Activated CD8-positive, alpha-beta memory T cell treated with anti-CD3 and anti-CD28 coated beads for 24 hours (primary cell): ENCODE results near the gene ACBD3.
"Not testable (repeated sequence)": the region's sequence is repeated elsewhere in the genome, so short reads cannot be mapped to it uniquely, and the experiment has no call there.

Experiments
- DNase-seq: peaks from one replicate; pipeline ENCODE4 v3.0.0-alpha.2; 2020

The ACBD3 gene

DNA sequence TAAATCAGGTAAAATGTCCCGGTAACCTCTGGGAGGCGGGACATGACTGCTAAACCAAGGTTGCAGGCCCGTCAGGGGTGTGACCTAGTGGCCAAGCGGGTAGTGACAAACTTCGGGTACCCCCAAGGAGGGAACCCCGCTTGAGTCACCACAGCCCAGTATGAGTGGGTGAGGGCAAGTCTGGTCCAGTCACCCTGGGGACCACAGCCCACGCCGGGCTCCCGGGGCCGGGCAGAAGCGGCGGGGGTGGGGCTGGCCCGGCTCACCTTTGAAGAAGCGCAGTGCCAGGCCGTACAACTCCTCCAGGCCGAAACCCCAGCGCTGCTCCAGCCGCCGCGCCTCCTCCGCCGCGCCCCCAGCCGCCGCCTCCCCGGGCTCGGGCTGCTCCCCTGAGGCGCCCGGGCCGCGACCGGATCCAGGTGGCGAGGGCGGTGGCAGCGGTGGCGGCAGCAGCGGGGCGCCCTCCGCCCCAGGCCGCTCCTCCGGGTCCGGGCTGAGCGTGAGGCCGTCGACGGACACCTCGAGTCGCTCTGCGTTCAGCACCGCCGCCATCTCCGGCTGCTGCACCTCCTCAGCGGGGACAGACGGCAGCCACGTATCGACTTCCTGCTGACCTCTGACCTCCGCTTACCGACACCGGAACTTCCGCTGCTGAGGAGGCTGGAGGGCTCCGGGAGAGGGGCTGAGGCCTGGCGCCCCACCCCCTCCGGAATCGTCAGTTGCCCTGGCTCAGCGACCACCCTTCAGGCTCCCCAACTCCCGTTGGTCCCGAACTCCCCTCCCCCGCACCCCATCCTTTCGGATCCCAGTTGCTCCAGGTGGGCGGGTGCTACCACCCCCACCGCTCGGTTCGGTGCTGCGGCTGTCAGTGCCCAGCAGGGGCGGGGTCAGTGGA lies at the start of gene ACBD3:
TSS of gene ACBD3 (minus strand) at position 618 of the 895 bp plus-strand sequence. CDS start at position 552, 66 bp downstream.
- peak; percentile 90 for DNase-seq

DNA sequence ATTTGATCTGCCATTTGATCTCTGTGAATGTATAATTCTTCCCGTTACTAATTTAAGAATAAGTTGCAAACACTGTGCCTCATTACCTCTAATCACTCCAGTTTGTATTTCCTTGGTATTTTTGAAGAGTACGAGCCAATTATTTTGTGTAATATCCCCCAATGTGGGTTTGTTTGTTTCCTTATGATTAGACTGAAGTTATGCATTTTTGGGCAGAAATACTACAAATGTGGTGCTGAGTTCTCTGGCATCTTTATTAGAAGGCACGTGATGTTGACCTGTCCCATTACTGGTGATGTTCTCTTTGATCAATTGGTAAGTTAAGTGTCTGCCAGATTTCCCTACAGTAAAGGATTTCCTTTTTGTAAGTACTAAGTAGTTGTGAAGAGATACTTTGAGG lies 47.3 kb upstream of the ACBD3 start:
- no peak for DNase-seq

DNA sequence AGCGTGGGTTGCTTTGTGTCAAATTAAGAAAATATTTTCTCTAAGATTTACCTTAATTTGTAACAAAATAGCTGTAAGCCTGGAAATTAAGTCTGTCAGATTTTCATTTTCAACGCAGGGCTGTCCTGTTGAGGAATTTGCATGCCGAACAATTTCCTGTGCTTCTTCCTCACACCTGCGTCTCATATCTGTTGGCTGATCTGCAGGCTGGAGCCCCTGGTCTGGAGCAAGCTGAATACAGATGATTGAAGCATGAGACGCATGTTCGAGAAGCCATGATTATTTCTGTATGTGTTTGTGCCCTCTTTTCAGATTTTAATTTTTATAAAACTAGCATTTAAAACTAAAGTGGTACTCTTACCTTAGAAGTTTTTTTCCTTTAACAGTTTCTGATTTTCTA lies 46.8 kb upstream of the ACBD3 start:
- no peak for DNase-seq

DNA sequence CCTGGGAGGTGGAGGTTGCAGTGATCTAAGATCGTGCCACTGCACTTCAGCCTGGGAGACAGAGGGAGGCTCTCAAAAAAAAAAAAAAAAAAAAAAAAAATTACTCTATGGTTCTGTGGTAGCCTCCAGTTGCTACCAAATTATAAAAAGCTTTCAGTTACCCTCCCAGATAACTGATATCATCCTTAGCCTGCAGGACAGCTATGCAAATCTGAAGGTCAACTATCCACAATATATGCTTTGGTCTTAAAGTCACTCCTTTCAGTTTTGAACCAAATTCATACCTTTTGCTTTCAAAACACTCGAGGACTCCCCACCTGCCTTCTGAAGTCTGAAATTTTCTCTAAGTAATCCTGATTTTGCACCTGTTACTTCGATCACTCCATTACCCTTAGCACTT lies 40.1 kb upstream of the ACBD3 start:
- no peak for DNase-seq

DNA sequence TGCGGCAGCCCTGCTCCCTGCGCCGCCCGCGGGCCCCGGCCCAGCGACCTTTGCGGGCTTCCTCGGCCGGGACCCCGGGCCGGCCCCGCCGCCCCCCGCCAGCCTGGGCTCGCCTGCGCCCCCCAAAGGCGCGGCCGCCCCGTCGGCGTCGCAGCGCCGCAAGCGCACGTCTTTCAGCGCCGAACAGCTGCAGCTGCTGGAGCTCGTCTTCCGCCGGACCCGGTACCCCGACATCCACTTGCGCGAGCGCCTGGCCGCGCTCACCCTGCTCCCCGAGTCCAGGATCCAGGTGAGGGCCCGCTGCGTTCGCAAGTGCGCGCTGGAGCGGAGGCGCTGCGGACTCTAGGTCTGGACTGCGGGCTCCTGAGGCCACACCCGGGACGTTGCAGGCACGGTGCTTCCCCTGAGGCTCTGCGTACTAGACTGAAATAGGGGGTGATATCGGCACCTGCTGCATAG lies 37.3 kb upstream of the ACBD3 start:
- DNase-seq, result peak; percentile 65

DNA sequence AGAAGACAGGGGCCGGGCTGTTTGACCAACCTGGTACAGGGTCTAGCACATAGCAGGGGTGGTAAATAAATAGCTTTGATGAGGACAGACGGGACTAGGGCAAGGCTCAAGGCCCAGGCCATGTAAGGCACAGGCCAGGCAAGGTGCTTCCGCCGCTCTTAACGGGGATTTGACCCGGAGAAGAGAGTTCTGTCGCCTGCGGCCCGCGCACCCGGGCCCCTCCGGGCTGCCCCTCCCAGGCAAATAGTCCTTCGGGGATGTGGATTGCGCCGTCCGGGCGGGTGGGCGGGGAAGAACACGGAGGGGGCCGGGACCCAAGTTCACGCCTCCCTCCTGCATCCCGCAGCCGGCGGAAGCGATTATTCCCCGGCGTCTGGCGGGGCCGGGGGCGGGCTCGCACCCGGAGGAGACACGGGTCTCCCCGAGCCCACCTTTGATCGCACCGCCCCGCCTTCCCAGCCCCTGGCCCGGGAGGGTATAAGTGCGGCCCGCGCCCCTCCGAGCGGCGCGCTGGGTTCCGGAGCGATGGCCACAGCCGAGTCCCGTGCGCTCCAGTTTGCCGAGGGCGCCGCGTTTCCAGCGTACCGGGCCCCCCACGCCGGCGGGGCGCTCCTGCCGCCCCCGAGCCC lies 36.7 kb upstream of the ACBD3 start, which contains the start of gene MIXL1:
TSS of gene MIXL1 (plus strand) at position 508 of the 629 bp plus-strand sequence. CDS start at position 526, 18 bp downstream.
- peak; percentile 62 for DNase-seq

DNA sequence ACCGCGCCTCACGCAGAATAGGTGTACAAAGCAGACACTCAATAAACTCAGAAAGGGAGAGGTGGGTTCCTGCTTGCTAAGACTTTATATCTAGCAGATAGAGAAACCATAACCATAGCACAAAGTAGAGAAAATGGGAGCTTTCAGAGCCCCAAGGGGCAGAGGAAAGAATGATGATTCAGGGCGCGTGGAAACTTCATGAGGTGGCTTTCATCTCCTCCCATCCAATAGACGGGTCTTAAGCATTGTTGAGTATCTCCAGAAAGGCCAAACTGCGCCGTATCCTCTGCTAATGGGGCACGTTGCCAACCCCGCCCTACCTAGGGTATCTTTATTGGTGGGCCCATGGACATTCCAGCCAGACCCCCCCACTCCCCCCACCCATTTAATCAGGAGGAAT lies 36.1 kb upstream of the ACBD3 start:
- no peak for DNase-seq

DNA sequence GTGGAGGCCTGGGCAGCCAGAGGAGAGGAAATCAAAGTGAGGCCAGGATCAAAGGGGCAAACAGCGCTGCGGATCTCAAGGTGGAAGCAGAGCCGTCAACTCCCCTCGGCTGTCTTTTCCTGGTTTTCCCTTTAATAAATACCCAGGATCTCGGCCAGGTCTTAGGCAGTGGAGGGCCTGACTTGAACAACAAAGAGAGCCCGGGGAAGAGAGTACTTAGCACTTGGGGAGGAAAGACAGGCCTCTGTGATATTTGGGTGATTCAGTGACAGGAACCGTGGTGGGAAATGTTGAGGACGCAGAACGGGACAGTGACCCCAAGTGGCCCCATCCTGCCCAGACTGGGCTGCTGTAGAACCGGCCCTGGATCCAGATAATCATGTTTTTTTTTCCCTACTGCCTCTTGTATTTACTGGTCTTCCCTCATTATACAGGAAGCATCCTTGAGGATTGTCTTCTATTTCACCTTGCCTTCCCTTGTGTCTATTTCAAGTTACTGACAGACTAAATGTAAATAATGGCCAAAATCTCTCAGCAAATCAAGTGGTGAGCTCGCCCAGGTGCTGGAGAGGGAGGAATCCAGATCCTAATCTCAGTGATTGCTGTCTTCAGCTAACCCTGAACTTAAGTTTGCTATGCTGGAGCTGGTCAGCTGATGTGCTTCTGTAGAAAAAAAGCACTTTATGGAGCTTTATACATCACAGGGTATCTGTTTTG lies 34.1 kb upstream of the ACBD3 start:
- DNase-seq, result no peak

DNA sequence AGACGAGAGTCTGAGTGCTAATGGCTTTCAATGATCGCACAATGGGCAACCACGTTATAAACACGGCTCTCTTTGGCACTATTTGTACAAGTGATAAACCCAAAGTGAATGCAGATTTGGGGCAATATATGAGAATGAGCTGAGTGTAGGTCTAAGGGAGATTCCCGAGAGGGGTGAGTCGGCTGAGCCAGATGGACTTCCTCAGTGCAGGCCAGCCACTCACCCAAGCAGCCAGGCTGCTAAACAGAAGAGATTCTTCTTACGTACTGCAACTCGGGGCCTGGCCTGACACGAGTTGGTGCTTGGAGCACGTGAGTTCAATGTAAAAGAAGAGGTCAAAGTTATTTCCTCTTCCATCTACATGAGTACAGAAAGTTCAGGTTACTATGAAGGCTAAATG lies 30.7 kb upstream of the ACBD3 start:
- no peak for DNase-seq

DNA sequence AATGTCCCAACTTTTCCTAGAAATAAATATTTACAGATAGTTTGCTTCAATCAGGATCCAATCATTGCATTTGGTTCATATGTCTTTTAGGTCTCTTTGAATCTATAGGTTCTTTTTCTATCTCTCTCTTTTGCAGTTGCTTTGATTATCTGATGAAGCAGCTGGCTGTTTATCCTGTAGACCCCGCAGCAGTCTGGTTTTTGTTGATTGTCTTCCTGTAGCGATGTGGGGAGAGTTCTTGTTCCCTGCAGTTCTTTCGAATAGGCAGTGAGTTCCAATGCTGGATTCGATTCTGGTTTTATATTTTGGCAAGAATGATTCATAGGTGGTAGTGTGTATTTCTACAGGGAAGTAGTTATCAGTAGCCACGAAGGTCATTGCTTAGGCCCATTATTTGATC lies 29.5 kb upstream of the ACBD3 start:
- DNase-seq, result no peak

DNA sequence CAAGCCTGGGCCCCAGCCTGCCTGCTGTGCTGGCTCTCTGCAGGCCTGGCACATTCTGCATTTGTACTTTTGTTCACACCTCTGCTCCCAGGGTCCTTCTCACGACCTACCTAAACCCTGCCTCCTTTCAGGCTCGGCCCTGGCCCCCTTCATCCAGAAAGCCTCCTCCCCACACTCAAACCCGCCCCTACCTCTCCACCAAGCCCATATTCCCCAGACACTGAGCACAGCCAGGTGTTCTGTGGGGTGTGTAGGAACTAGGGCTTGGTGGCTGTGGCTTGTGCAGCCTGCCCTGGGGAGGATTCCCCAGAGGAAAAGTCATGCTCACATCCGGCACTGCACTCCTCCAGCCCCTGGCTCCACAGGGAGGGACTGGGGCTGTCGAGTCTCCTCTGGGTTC lies 28.7 kb upstream of the ACBD3 start:
- DNase-seq, result no peak

DNA sequence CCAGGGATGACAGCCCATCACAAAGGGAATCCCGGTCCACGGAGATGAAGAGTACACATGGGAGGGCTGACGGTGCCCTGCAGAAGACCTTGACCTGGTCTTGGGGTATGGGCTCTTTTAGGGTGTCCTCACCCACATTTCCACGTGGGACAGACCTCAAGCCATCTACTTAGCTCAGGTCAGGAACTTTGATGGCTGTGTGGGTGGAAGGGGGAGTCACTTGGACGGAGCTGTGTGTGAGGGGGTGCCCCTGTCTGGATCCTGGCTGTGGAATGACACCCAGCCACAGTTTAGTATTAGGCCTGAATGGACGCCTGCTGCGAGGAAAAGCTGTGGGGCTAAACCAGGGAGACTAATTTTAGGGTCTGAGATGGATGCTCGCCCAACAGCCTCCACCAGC lies 26.0 kb upstream of the ACBD3 start:
- no peak for DNase-seq

DNA sequence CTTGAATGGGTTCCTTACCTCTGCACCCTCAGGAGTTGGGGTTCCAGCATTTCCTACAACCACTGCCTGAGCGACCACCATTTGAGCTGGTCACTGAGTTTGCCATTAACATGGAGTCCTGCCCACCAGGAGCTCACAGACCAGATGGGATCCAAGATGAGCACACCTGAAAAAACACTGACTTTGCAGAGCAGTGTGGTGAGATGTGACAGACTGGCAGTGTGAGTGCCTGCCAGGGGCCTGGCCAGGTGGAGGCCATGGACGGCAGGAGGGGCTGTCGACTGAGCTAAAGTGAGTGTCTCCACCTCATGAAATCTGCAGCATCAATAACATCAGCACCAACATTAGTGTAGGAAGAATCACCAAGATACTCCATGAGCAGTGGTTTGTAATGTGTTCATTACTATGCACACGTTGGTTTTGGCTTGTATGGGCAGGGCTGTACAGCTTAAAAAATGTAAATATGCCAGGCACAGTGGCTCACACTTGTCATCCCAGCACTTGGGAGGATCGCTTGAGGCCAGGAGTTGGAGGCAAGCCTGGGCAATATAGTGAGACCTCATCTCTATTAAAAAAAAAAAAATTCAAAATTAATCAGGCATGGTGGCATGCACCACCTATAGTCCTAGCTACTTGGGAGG lies 24.8 kb upstream of the ACBD3 start:
- DNase-seq, result no peak

DNA sequence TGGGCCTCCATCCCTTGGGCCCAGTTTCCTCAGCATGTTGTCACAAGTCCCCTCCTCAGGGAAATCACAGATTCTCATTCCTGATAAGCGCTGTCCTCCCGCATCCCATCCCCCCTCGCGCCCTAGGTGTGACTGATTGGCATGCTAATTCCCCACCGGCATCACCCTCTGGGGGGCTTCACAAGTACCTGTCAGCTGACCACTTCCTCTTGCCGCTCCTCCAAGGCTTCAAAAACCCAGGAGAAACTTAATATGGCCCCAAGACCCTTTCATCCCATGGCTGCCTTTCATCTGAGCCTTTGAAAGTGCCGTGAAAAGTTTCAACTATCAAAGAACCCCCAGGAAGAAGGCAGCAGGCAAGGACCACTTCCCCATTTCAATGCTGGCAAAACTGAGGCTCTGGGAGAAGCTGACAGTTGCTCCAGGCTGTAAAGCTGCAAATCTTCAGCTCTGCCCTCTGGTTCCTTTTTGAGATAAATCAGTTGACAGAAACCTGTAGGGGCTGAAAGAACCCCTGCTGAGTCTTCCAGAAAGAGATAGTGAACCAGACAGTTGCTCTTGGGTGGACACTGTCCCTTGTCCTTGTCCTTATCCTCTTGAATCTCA lies 24.1 kb upstream of the ACBD3 start:
- no peak for DNase-seq

DNA sequence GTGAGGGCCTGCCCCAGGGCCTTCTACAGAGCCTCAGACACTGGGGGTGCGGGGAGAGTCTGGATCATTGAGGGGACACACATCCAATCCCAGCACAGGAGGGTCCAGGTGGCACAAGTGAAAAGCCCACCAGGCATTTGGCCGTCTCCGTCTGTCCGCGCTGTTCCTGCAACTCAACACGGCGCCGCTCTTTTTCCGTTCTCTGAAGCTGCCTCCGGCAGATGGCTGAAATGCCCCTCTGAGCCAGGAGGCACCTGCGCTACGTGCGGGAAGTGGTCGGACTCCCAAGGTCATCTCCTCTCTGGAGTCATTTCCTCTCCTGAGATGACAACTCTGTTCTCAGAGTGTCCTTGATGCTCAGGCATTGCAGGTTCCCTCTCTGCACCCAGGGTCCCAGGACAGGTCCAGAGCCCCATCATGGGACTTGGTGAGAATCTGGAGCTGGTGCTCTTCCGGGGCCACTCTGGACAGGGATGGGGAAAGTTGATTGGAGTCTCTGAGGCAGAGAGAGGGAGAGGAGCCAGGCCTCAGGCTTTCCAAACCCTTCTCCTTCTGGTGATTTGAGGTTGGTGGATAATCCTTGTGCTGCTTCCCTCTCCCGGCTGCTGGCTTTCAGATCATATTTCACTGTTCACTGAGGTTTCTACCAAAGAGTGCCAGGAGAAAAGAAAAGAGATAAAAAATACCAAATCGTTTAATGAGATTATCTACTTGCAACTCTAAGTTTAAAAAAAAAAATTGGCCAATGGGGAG lies 22.9 kb upstream of the ACBD3 start:
- DNase-seq, result no peak

DNA sequence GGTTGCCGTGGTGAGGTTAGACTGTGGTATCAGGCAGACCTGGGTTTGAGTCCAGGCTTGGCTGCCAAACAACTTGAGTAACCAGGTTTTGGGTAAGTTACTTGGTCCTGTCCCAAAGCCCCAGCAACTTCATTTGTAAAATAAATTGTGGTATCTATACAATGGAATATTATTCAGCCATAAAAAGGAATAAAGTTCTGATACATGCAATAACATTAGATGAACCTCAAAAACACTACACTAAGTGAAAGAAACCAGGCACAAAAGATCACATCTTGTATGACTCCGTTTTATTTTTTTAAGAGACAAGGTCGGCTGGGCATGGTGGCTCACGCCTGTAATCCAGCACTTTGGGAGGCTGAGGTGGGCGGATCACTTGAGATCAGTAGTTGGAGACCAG lies 20.5 kb upstream of the ACBD3 start:
- DNase-seq, result no peak

DNA sequence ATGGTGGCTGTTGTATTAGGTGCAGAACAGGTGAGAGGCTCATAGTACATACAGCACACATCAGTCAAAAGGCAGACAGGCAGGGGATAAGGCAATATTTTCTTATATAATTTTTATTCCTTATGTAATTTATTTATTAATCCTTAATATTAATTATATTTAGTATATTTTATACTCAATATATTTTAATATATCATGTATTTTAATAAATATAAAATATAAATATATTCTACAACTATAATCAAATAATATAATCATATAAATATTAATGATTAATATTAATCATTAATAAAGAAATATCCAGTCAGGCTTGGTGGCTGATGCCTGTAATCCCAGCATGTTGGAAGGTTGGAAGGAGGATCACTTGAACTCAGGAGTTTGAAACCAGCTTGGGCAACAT lies 17.7 kb upstream of the ACBD3 start:
- DNase-seq, result no peak

DNA sequence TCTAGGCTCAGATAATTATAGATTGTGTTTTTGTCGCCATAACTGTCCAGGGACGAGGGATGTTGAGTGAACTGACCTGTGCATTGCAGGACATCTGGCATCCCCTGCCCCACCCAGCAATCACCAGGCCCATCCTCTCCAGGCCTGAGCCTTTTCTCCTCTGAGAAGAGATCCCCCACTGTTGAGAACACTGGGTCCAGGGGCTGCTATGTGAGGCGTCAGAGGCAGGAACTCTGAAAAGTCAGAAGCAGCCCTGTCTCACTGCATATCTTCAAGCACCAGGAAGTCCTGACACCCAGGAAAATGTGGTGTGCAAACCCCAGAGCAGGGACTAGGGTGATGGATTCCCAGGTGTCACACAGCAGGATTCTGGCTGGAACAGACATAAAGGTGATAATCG lies 17.1 kb upstream of the ACBD3 start:
- DNase-seq, result no peak

DNA sequence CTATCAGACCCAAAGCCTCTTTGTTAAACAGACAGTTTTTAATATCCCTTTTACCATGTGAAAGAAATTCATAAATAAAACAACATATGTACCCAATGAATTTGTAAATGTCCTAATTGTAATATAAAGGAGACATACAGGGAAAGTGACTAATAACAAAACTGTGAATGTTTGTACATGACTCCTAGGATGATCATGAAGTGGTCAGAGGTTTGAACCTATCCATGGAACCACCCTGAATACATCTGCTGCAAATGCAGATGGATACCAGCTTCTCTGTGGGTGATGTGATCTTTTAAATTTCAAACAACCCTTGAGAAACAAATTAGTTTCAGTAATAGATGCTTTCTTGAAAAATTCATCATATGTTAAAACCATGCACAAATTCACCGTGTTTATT lies 16.7 kb upstream of the ACBD3 start:
- DNase-seq, result no peak

DNA sequence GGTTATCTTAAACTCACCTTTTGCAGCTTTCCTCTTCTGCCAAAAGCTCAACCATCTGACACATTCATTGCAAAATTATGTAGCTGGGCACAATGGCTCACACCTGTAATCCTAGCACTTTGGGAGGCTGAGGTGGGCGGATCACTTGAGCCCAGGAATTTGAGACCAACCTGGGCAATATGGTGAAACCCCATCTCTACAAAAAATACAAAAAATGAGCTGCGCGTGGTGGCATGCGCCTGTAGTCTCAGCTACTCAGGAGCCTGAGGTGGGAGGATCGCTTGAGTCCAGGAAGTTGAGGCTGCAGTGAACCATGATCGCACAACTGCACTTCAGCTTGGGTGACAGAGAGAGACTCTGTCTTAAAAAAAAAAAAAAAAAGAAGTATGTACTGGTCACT lies 16.1 kb upstream of the ACBD3 start:
- DNase-seq, result not testable (repeated sequence)

DNA sequence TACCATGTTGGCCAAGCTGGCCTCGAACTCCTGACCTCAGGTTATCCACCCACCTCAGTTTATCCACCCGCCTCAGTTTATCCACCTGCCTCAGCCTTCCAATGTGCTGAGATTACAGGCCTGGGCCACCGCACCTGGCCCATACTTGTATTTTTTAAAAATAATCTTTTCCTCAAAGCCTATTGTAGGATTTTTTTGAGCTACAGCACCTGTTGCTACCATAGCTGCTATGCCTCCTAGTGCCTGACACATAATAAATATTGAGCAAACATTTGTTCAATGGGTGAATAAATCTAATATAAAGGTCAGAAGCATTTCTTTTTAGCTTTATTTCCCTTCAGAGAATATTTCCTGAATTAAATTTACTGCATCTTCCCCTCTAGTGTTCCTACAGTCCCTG lies 15.7 kb upstream of the ACBD3 start:
- no peak for DNase-seq

DNA sequence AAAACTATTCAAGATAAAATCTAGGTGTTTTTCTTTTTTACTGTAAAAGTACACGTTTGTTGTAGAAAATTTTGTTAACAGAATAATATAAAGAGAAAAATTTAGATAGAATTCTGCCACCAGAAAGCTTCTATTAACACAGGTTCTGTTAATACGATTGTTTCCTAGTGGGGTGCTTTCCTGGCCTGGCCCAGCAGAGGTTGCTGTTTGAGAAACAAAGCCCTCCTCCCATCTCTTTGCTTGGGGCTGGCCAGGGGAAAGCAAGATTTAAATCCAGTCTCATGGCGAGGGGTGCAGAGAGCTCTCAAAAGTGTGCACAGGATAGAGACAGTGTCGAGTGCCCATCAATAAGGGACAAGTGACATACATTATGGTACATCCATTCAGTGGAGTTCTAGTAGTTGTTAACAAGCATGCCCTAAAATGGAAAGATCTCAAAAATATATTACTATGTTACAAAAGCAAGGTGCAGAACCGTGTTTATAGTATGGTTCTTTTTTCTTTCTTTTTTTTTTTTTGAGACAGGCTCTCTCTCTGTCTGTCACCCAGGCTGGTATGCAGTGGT lies 14.6 kb upstream of the ACBD3 start:
- no peak for DNase-seq
